ENCODE data around the gene FAM50B.

DNA sequence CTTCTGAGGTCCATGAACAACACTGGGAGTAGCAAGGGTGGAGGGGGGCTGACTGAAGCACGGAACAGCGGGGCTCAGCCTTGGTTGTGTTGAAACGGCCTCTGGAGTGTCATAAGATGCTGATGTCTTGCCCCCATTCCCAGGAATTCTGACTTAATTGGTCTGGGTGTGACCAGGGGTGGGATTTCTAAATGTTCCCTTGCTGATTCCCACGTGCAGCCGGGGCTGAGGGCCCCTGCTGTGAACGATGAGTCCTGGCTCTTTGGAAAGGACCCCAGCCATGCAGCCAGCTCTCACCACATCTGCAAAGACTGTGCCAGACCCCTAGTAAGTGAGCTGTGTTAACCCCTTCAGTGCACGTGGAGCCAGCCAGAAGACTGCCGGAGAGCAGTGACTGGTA is 28.6 kb upstream of the FAM50B start:
- TF ChIP-seq, protein P1, sequence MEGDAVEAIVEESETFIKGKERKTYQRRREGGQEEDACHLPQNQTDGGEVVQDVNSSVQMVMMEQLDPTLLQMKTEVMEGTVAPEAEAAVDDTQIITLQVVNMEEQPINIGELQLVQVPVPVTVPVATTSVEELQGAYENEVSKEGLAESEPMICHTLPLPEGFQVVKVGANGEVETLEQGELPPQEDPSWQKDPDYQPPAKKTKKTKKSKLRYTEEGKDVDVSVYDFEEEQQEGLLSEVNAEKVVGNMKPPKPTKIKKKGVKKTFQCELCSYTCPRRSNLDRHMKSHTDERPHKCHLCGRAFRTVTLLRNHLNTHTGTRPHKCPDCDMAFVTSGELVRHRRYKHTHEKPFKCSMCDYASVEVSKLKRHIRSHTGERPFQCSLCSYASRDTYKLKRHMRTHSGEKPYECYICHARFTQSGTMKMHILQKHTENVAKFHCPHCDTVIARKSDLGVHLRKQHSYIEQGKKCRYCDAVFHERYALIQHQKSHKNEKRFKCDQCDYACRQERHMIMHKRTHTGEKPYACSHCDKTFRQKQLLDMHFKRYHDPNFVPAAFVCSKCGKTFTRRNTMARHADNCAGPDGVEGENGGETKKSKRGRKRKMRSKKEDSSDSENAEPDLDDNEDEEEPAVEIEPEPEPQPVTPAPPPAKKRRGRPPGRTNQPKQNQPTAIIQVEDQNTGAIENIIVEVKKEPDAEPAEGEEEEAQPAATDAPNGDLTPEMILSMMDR (IDR thresholded peaks at IDR 0.05; ENCODE audit: low read depth, low read length, poor library complexity, severe bottlenecking) = no peak
- no peak for TF ChIP-seq EZH2phosphoT487 (IDR thresholded peaks at IDR 0.05; ENCODE audit: borderline replicate concordance, low read length)
